ENCODE results near the gene BAK1.

GRCh38 chr6:33620856-33621710 is 41.0 kb upstream of the BAK1 start, which contains the start of gene ITPR3:
- TF ChIP-seq CTCF (conservative IDR thresholded peaks at IDR 0.05 in 1 of 2, IDR thresholded peaks at IDR 0.05 in 1 of 2; ENCODE audit: extremely low read depth in 1 of 2, insufficient read depth in 1 of 2, low read depth in 1 of 2, low read length in 2 of 2), result no peak
- no peak for TF ChIP-seq EZH2 (IDR thresholded peaks at IDR 0.05; ENCODE audit: borderline replicate concordance, low read length)
